HepG2 (cell line): ENCODE measurements around the gene STIM1. TPM values are rescaled to one million over a fixed set of nuclear protein-coding genes. Genes with fewer than 3 reads are reported as not detected.
A peak's percentile ranks its signal among the peaks of the same experiment; 100 is the strongest.

Experiments
- CENPBD1 ChIP-seq: sonication (generic); formaldehyde crosslinking; IDR thresholded peaks from 2 replicates; pipeline ENCODE4 v1.8.0; 2022; ENCODE audit warnings: missing genetic modification reagents, low read depth, mild to moderate bottlenecking, borderline replicate concordance
- HNF1B ChIP-seq: sonication (generic); formaldehyde crosslinking; IDR thresholded peaks from 2 replicates; pipeline ENCODE4 v1.5.1; 2020; ENCODE audit warnings: mild to moderate bottlenecking, moderate library complexity, missing genetic modification reagents
- HNRNPL ChIP-seq: fragments of 200-400 bp; formaldehyde crosslinking; IDR thresholded peaks from 2 replicates; pipeline ENCODE4 v1.6.1; 2017; ENCODE audit warnings: mild to moderate bottlenecking, low read depth, low read length
- MBD4 ChIP-seq: IDR thresholded peaks from 2 replicates; pipeline ENCODE4 v1.6.1; 2012; ENCODE audit warnings: low read length, inconsistent platforms, borderline replicate concordance
- MXI1 ChIP-seq: IDR thresholded peaks from 3 replicates; pipeline ENCODE4 v1.6.1; 2012; ENCODE audit warnings: low read depth, low read length, inconsistent platforms, borderline replicate concordance
- RBFOX2 ChIP-seq: fragments of 200-400 bp; formaldehyde crosslinking; IDR thresholded peaks from 2 replicates; pipeline ENCODE4 v1.6.1; 2017; ENCODE audit warnings: low read depth, mild to moderate bottlenecking, low read length
- RBM22 ChIP-seq: fragments of 200-400 bp; formaldehyde crosslinking; optimal IDR thresholded peaks from 2 replicates; pipeline ENCODE3; 2017; ENCODE audit warnings: mild to moderate bottlenecking, low read length, moderate library complexity
- STAT5B ChIP-seq: sonication (generic); formaldehyde crosslinking; IDR thresholded peaks from 2 replicates; pipeline ENCODE4 v1.4.0; 2020; ENCODE audit warnings: missing genetic modification reagents
- ZBTB21 ChIP-seq: sonication (generic); formaldehyde crosslinking; IDR thresholded peaks from 2 replicates; pipeline ENCODE4 v1.4.0; 2020; ENCODE audit warnings: missing genetic modification reagents
- ZFP62 ChIP-seq: sonication (generic); formaldehyde crosslinking; IDR thresholded peaks from 2 replicates; pipeline ENCODE4 v1.4.0; 2020; ENCODE audit warnings: missing genetic modification reagents
- ZKSCAN1 ChIP-seq: fragments of 150-350 bp; IDR thresholded peaks from 2 replicates; pipeline ENCODE4 v1.6.1; 2014; ENCODE audit warnings: low read length
- ZNF644 ChIP-seq: IDR thresholded peaks from 2 replicates; pipeline ENCODE4 v1.6.1; 2016; ENCODE audit warnings: low read depth
- ZNF704 ChIP-seq: sonication (generic); formaldehyde crosslinking; IDR thresholded peaks from 2 replicates; pipeline ENCODE4 v1.8.1; 2023; ENCODE audit warnings: mild to moderate bottlenecking, inconsistent platforms, moderate library complexity, missing genetic modification reagents, borderline replicate concordance
- ZSCAN12 ChIP-seq: sonication (generic); formaldehyde crosslinking; IDR thresholded peaks from 2 replicates; pipeline ENCODE4 v1.9.0; 2021; ENCODE audit warnings: mild to moderate bottlenecking, missing genetic modification reagents
- polyA plus RNA-seq, 8 experiments: library from polyadenylated mRNA; depleted of rRNA in 3 of 8; stranded (reverse) in 7 of 8; unstranded in 1 of 8; fragments of >200 nt; fragmentation: Illumina TruSeq in 4 of 8; extraction: Trizol in 4 of 8; gene quantifications; 2 replicates each; pipeline versions ENCODE4 v1.2.1 to v1.2.3, GENCODE V29; 2011 to 2016; ENCODE audit warnings: low read depth in 4 of 8, missing spikeins in 1 of 8, mixed read lengths in 1 of 8; ENCODE audit not compliant: insufficient read depth in 1 of 8
- total RNA-seq, 5 experiments: library from RNA; depleted of rRNA; stranded (reverse); fragments of >200 nt; fragmentation: Illumina TruSeq; extraction: Trizol; gene quantifications; 2 replicates each; pipeline ENCODE4 v1.2.3, GENCODE V29; 2016; ENCODE audit warnings: low read depth in 1 of 5
- TF ChIP-seq, protein P1 (sequence below): IDR thresholded peaks from 2 replicates; pipeline ENCODE4 v1.6.1; 2016; ENCODE audit warnings: low read depth
- TF ChIP-seq, protein P2 (sequence below): sonication (generic); formaldehyde crosslinking; IDR thresholded peaks from 2 replicates; pipeline ENCODE4 v1.4.0; 2020; ENCODE audit warnings: missing genetic modification reagents, borderline replicate concordance
- TF ChIP-seq, protein P3 (sequence below): sonication (generic); formaldehyde crosslinking; IDR thresholded peaks from 2 replicates; pipeline ENCODE4 v1.4.0; 2020; ENCODE audit warnings: mild to moderate bottlenecking, missing genetic modification reagents
- TF ChIP-seq, protein P4 (sequence below): sonication (generic); formaldehyde crosslinking; IDR thresholded peaks from 2 replicates; pipeline ENCODE4 v1.4.0; 2020; ENCODE audit warnings: mild to moderate bottlenecking, missing genetic modification reagents

Gene STIM1
- total and polyA plus RNA-seq, 2 of the 13 experiments (the other 11 are each of a cell fraction or from before 2014, with no cell fraction given): 19.2 to 28.5 TPM

DNA sequence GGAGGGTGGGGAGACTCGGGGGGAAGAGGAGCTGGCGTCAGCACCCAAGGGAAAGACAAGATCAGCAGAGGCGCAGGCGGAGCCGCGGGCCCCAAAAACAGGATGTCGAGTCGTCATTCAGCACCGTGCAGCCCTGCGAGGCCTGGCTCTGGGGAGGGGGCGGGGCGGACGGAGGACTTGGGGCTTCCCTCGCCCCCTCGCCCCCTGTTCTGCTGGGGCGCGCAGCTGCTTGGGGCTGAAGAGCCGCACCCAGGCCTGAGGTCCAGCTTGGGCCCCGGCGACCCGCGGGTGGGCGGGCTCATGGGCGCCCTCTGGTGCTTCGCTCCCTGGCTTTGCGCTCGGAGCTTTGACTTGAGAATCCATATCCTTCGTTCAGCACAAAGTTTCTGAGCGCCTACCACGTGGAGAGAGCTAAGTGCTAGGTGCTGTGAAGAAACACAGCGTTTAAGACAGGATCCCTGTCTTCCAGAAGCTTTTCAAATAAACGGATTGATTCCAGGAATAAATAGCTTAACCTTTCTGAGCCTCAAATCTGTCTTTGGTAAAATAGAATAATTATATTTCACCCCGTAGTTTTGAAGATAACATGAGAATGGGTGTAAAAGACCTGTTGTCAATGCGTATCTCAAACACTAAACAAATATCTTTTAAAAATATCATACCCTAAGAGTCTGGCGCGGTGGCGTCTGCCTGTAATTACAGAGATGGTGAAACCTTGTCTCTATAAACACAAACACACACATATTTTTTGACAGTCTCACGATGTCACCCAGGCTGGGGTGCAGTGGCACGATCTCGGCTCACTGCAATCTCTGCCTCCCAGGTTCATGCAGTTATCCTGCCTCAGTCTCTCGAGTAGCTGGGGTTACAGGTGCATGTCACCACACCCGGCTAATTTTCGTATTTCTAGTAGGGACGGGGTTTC, 13.8 kb upstream of the STIM1 start (continued):
- peak; percentile 11; the same call in 1 of the 2 replicates for TF ChIP-seq HNF1B
- TF ChIP-seq ZNF704 (CRISPR knock-in tag): no peak
- TF ChIP-seq ZBTB21 (CRISPR knock-in tag): no peak
- TF ChIP-seq, protein P1, sequence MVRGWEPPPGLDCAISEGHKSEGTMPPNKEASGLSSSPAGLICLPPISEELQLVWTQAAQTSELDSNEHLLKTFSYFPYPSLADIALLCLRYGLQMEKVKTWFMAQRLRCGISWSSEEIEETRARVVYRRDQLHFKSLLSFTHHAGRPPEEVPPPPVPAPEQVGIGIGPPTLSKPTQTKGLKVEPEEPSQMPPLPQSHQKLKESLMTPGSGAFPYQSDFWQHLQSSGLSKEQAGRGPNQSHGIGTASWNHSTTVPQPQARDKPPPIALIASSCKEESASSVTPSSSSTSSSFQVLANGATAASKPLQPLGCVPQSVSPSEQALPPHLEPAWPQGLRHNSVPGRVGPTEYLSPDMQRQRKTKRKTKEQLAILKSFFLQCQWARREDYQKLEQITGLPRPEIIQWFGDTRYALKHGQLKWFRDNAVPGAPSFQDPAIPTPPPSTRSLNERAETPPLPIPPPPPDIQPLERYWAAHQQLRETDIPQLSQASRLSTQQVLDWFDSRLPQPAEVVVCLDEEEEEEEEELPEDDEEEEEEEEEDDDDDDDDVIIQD (CRISPR knock-in tag): no peak
- TF ChIP-seq, protein P2, sequence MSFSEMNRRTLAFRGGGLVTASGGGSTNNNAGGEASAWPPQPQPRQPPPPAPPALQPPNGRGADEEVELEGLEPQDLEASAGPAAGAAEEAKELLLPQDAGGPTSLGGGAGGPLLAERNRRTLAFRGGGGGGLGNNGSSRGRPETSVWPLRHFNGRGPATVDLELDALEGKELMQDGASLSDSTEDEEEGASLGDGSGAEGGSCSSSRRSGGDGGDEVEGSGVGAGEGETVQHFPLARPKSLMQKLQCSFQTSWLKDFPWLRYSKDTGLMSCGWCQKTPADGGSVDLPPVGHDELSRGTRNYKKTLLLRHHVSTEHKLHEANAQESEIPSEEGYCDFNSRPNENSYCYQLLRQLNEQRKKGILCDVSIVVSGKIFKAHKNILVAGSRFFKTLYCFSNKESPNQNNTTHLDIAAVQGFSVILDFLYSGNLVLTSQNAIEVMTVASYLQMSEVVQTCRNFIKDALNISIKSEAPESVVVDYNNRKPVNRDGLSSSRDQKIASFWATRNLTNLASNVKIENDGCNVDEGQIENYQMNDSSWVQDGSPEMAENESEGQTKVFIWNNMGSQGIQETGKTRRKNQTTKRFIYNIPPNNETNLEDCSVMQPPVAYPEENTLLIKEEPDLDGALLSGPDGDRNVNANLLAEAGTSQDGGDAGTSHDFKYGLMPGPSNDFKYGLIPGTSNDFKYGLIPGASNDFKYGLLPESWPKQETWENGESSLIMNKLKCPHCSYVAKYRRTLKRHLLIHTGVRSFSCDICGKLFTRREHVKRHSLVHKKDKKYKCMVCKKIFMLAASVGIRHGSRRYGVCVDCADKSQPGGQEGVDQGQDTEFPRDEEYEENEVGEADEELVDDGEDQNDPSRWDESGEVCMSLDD (CRISPR knock-in tag): peak; percentile 78; the same call in 1 of the 2 replicates
- TF ChIP-seq ZSCAN12: no peak
- no peak for TF ChIP-seq ZKSCAN1
- TF ChIP-seq, protein P3, sequence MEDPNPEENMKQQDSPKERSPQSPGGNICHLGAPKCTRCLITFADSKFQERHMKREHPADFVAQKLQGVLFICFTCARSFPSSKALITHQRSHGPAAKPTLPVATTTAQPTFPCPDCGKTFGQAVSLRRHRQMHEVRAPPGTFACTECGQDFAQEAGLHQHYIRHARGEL (CRISPR knock-in tag): no peak
- TF ChIP-seq CENPBD1 (CRISPR knock-in tag): no peak
- no peak for TF ChIP-seq ZFP62 (CRISPR knock-in tag)
- peak; percentile 66 for TF ChIP-seq RBFOX2
- no peak for TF ChIP-seq RBM22
- 0 out of 2 replicates have a peak, but pooled peaks have one; percentile 21 for TF ChIP-seq ZNF644
- TF ChIP-seq HNRNPL: no peak
- TF ChIP-seq, protein P4, sequence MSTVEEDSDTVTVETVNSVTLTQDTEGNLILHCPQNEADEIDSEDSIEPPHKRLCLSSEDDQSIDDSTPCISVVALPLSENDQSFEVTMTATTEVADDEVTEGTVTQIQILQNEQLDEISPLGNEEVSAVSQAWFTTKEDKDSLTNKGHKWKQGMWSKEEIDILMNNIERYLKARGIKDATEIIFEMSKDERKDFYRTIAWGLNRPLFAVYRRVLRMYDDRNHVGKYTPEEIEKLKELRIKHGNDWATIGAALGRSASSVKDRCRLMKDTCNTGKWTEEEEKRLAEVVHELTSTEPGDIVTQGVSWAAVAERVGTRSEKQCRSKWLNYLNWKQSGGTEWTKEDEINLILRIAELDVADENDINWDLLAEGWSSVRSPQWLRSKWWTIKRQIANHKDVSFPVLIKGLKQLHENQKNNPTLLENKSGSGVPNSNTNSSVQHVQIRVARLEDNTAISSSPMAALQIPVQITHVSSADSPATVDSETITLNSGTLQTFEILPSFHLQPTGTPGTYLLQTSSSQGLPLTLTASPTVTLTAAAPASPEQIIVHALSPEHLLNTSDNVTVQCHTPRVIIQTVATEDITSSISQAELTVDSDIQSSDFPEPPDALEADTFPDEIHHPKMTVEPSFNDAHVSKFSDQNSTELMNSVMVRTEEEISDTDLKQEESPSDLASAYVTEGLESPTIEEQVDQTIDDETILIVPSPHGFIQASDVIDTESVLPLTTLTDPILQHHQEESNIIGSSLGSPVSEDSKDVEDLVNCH (CRISPR knock-in tag): no peak
- TF ChIP-seq MXI1: peak; percentile 83; the same call in 1 of the 3 replicates
- TF ChIP-seq STAT5B: no peak
- no peak for TF ChIP-seq MBD4
